Right atrium auricular region (tissue), 2 donors: ENCODE measurements around the gene HEXD. TPM values are rescaled to one million over a fixed set of nuclear protein-coding genes. Genes with fewer than 3 reads are reported as not detected.
A peak's percentile ranks its signal among the peaks of the same experiment; 100 is the strongest.

ENCODE experiments used
- DNase-seq: peaks from one replicate; pipeline ENCODE4 v3.0.0-alpha.2; 2019; ENCODE audit warnings: low spot score
- H3K27ac ChIP-seq, 2 donors: fragments of 200-600 bp; sonication (generic); 1 replicate in 1 of 2; 2 replicates in 1 of 2; pipeline ENCODE4 v1.5.1; 2016 to 2019
- H3K27me3 ChIP-seq, 2 donors: fragments of 200-600 bp; sonication (generic); one replicate each; pipeline versions ENCODE4 v1.5.1 to v1.6.0; 2017 to 2019
- H3K36me3 ChIP-seq: fragments of 200-600 bp; sonication (generic); one replicate; pipeline ENCODE4 v1.5.1; 2016
- H3K4me1 ChIP-seq, 2 donors: fragments of 200-600 bp; sonication (generic); one replicate each; pipeline versions ENCODE4 v1.5.1 to v1.6.0; 2017 to 2019
- H3K4me3 ChIP-seq, 2 donors: fragments of 200-600 bp; sonication (generic); 1 replicate in 1 of 2; 2 replicates in 1 of 2; pipeline ENCODE4 v1.5.1; 2017 to 2019; ENCODE audit warnings: mild to moderate bottlenecking in 1 of 2, moderate library complexity in 1 of 2
- H3K9me3 ChIP-seq, 2 donors: fragments of 200-600 bp; sonication (generic); one replicate each; pipeline ENCODE4 v1.5.1; 2019
- total RNA-seq, 2 donors: library from RNA; depleted of rRNA; stranded (reverse); fragments of >200 nt; gene quantifications; one replicate each; pipeline ENCODE4 v1.1.0, GENCODE V29; 2016
- TF ChIP-seq, protein P1 (sequence below), 2 donors: fragments of 200-600 bp; sonication (generic); IDR thresholded peaks; one replicate each; pipeline ENCODE4 v1.5.1; 2019; ENCODE audit warnings: antibody characterized with exemption in 2 of 2

Gene HEXD
- total RNA-seq, 2 donors from 2014 or later, result 11.3 to 15.6 TPM

DNA sequence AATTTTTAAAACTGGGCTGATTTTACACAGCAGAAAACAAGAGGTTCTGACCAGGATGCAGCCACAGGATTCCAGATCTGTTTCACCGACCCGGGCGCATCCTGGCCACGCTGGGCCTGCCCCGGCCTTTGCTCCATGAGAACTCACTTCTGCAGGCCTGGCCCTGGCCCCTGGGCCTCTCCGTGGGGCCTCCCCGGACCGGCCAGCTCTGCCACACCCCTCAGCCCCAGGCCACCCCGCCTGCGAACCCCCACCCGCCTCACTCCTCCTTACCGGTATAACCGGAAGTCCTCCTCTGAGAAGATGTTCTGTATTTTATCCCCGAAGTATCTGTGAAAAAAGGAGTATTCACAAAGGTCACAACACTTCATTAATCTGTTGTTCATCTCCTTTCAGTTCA lies 13.1 kb upstream of the HEXD start:
- TF ChIP-seq, protein P1, sequence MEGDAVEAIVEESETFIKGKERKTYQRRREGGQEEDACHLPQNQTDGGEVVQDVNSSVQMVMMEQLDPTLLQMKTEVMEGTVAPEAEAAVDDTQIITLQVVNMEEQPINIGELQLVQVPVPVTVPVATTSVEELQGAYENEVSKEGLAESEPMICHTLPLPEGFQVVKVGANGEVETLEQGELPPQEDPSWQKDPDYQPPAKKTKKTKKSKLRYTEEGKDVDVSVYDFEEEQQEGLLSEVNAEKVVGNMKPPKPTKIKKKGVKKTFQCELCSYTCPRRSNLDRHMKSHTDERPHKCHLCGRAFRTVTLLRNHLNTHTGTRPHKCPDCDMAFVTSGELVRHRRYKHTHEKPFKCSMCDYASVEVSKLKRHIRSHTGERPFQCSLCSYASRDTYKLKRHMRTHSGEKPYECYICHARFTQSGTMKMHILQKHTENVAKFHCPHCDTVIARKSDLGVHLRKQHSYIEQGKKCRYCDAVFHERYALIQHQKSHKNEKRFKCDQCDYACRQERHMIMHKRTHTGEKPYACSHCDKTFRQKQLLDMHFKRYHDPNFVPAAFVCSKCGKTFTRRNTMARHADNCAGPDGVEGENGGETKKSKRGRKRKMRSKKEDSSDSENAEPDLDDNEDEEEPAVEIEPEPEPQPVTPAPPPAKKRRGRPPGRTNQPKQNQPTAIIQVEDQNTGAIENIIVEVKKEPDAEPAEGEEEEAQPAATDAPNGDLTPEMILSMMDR (IDR thresholded peaks at IDR 0.05), result no peak
- H3K27ac ChIP-seq, result no peak overlapping the region
- no peak for DNase-seq
- H3K27me3 ChIP-seq, result no peaks in the 10 kb centered on the region
- H3K9me3 ChIP-seq, result no peaks in the 10 kb centered on the region
- peaks cover 31% of the 10 kb centered on the region for H3K36me3 ChIP-seq
- H3K4me1 ChIP-seq, result peaks cover 0 to 3% of the 10 kb centered on the region in 2 donors
- no peak overlapping the region for H3K4me3 ChIP-seq

DNA sequence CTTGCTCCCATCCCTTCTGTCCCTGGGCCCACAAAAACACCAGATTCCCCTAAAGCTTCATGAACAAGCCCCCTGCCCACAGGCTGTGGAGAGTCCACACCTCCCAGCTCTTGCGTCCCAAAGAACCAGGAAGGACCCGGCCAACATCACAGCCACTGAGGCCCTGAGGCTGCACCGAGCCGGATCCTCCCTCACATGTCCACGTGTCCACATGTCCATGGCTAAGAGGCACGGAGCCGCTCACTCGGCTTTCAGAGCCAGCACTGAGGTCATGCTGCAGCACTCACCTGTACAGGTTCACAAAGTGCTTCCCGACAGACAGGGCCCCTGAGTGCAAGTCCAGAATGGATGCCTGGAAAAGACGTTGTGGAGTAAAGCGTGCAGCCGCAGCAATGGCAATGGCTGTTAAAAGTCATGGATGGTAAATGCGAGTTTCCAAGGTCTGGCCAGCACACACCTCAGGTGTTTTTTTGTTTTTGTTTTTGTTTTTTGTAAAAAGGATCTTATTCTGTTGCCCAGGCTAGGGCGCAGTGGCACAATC lies 11.9 kb upstream of the HEXD start:
- peaks cover 30% of the 10 kb centered on the region for H3K36me3 ChIP-seq
- no peak overlapping the region for H3K4me3 ChIP-seq
- TF ChIP-seq, protein P1 (IDR thresholded peaks at IDR 0.05), result no peak
- peaks cover 0 to 3% of the 10 kb centered on the region in 2 donors for H3K4me1 ChIP-seq
- no peaks in the 10 kb centered on the region for H3K9me3 ChIP-seq
- DNase-seq, result no peak
- no peak overlapping the region for H3K27ac ChIP-seq
- no peaks in the 10 kb centered on the region for H3K27me3 ChIP-seq

DNA sequence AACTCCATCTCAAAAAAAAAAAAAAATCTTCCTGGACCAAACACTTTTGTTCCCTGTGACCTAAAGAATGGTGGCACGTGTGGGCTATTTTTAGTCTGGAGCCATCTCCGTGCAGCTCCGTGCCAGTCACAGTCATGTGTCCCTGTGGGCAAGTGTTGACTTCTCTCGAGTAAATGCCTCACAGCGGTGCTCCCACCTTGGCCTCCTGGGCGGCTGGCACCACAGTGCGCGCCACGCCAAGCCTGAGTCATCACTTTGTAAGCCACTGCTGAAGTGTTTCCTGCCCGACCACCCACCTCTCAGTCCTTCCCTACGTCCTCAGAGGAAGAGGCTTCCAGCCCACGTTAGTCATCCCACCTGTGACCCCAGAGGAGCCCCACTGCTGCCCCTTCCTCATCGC lies 10.9 kb upstream of the HEXD start:
- Histone ChIP-seq H3K4me1 (peaks cover 0 to 3% of the 10 kb centered on the region in 2 donors), H3K27ac (peak overlapping the region; percentile 59 to 72), H3K36me3 (peaks cover 19% of the 10 kb centered on the region), H3K4me3 (no peak overlapping the region), H3K27me3 (no peaks in the 10 kb centered on the region), H3K9me3 (no peaks in the 10 kb centered on the region)
- peak; percentile 68 for DNase-seq
- TF ChIP-seq, protein P1 (IDR thresholded peaks at IDR 0.05), result no peak

DNA sequence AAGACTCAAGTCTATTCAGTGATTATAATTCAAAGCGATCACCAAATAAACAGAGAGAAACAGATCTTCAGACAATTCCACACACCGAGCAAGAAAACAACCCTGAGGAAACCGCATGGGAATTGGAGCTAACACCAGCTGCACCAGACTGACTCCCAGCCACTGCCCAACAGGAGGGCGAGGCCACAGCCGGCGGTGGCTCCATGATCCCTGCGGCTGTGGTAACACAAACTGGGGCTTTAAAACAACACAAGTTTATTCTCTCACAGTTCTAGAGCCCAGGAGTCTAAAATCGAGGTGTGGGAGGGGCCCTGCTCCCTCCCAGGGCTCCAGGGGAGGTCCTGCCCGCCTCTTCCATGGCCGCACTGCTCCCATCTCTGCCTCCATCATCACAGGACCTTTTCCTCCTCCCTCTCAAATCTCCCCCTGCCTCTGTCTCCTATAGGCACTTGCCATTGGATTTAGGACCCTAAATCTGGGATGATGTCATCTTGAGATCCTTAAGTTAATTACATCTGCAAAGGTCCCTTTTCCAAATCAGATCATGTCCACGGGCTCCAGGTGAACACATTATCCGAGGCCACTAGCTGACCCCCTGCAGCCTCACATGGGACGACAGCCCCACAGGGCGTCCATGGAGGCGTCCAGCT lies 9.7 kb upstream of the HEXD start:
- no peaks in the 10 kb centered on the region for H3K9me3 ChIP-seq
- H3K27me3 ChIP-seq, result no peaks in the 10 kb centered on the region
- TF ChIP-seq, protein P1 (IDR thresholded peaks at IDR 0.05), result no peak
- H3K27ac ChIP-seq, result no peak overlapping the region
- no peak for DNase-seq
- H3K4me1 ChIP-seq, result peaks cover 0 to 8% of the 10 kb centered on the region in 2 donors
- peaks cover 9% of the 10 kb centered on the region for H3K36me3 ChIP-seq
- no peak overlapping the region for H3K4me3 ChIP-seq

DNA sequence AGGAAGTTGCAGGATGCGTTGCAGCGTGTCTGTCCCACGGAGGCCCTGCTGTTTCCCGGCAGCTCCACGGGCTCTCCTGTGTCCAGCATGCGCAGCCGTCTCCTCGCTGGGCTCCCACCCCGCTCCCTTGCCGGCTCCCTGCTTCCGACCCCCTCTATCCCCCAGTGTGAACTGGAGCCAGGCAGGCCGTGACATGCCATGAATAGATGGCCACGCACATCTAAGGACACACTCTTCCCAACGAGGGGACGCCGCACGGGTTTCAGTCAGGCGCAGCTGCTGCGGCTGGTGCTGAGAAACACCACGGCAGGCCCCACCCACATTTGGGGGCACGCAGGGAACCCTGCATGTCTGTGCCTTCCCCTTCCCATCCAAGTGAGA lies 9.2 kb upstream of the HEXD start:
- H3K4me3 ChIP-seq, result no peak overlapping the region
- no peaks in the 10 kb centered on the region for H3K9me3 ChIP-seq
- no peak for DNase-seq
- H3K4me1 ChIP-seq, result peaks cover 0 to 8% of the 10 kb centered on the region in 2 donors
- TF ChIP-seq, protein P1 (IDR thresholded peaks at IDR 0.05), result no peak
- H3K36me3 ChIP-seq, result peaks cover 5% of the 10 kb centered on the region
- no peaks in the 10 kb centered on the region for H3K27me3 ChIP-seq
- H3K27ac ChIP-seq, result no peak overlapping the region
